HEK293T (cell line): ENCODE measurements around the gene HYDIN.

Source experiments
- CTBP1 ChIP-seq: fragments of 450-650 bp; IDR thresholded peaks from 2 replicates; pipeline ENCODE4 v1.6.1; 2016; ENCODE audit warnings: borderline replicate concordance
- FOXM1 ChIP-seq: fragments of 450-650 bp; IDR thresholded peaks from 2 replicates; pipeline ENCODE4 v1.6.1; 2017; ENCODE audit warnings: mild to moderate bottlenecking, borderline replicate concordance
- SUZ12 ChIP-seq: fragments of 450-650 bp; IDR thresholded peaks from 2 replicates; pipeline ENCODE4 v1.6.1; 2016; ENCODE audit warnings: mild to moderate bottlenecking

DNA sequence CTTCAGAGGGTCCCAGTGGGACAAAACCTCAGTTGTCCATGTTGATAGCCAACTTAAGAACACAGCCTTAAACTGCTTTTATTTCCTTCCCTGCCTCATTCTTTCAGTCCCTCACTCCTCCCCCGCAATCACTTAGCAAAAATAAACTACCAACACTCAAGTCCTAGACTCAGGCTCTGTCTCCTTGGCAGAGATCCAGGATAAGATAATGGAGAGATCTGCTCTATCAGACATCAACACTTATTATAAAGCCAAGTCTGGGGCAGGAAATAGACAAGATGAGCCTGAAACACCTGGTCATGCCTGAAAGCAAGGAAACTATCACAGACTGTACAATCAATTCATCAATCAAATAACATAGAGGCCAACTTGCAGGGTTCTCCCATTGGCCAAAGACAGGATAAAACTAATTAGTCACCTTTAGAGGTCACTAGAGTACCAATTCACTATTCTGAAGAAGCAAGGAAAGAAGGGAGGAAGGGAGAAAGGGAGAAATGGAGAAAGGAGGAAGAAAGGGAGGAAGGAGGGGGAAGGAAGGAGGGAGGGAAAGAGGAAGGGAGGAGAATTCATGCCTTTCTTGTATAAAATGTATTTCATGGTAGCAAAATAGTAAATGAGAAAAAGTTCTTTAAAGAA lies 15.7 kb downstream of the HYDIN start:
- TF ChIP-seq SUZ12 (no peak), CTBP1 (no peak), FOXM1 (no peak)
